Sigmoid colon (tissue), 4 donors: ENCODE measurements around the gene SNAP29.

ENCODE experiments used
- EP300 ChIP-seq, 4 donors: sonication (generic); formaldehyde crosslinking; IDR thresholded peaks; one replicate each; pipeline ENCODE4 v1.6.1; 2017; ENCODE audit warnings: antibody characterized with exemption in 4 of 4
- POLR2A ChIP-seq, 2 donors: fragments of 450-650 bp; IDR thresholded peaks; one replicate each; pipeline ENCODE4 v1.6.1; 2016; ENCODE audit warnings: antibody characterized with exemption in 2 of 2, mild to moderate bottlenecking in 2 of 2, moderate library complexity in 2 of 2
- POLR2AphosphoS5 ChIP-seq, 4 donors: sonication (generic); formaldehyde crosslinking; IDR thresholded peaks; one replicate each; pipeline ENCODE4 v1.6.1; 2017; ENCODE audit warnings: antibody characterized with exemption in 4 of 4
- TF ChIP-seq, protein P1 (sequence below), 4 experiments: fragments of 450-650 bp in 3 of 4; fragments of 200-600 bp in 1 of 4; IDR thresholded peaks; one replicate each; pipeline ENCODE4 v1.5.1; 2016 to 2019; ENCODE audit warnings: antibody characterized with exemption in 4 of 4, mild to moderate bottlenecking in 3 of 4, moderate library complexity in 2 of 4

- no peak for TF ChIP-seq POLR2A (IDR thresholded peaks at IDR 0.05)
- TF ChIP-seq, protein P1, sequence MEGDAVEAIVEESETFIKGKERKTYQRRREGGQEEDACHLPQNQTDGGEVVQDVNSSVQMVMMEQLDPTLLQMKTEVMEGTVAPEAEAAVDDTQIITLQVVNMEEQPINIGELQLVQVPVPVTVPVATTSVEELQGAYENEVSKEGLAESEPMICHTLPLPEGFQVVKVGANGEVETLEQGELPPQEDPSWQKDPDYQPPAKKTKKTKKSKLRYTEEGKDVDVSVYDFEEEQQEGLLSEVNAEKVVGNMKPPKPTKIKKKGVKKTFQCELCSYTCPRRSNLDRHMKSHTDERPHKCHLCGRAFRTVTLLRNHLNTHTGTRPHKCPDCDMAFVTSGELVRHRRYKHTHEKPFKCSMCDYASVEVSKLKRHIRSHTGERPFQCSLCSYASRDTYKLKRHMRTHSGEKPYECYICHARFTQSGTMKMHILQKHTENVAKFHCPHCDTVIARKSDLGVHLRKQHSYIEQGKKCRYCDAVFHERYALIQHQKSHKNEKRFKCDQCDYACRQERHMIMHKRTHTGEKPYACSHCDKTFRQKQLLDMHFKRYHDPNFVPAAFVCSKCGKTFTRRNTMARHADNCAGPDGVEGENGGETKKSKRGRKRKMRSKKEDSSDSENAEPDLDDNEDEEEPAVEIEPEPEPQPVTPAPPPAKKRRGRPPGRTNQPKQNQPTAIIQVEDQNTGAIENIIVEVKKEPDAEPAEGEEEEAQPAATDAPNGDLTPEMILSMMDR (IDR thresholded peaks at IDR 0.05), result no peak
- no peak for TF ChIP-seq POLR2AphosphoS5 (IDR thresholded peaks at IDR 0.05)
- TF ChIP-seq EP300 (IDR thresholded peaks at IDR 0.05), result no peak
Measured at GRCh38 chr22:20885017-20885556, 26.3 kb downstream of the SNAP29 start.
